Middle frontal gyrus (tissue), 1 donor: ENCODE data around the gene TNS3.
"Not testable (repeated sequence)": the region's sequence is repeated elsewhere in the genome, so short reads cannot be mapped to it uniquely, and the experiment has no call there.

Experiments used
- DNase-seq: peaks from one replicate; pipeline ENCODE4 v3.0.0-alpha.2; 2015; ENCODE audit warnings: low spot score; ENCODE audit errors: extremely low spot score

The TNS3 gene

DNA sequence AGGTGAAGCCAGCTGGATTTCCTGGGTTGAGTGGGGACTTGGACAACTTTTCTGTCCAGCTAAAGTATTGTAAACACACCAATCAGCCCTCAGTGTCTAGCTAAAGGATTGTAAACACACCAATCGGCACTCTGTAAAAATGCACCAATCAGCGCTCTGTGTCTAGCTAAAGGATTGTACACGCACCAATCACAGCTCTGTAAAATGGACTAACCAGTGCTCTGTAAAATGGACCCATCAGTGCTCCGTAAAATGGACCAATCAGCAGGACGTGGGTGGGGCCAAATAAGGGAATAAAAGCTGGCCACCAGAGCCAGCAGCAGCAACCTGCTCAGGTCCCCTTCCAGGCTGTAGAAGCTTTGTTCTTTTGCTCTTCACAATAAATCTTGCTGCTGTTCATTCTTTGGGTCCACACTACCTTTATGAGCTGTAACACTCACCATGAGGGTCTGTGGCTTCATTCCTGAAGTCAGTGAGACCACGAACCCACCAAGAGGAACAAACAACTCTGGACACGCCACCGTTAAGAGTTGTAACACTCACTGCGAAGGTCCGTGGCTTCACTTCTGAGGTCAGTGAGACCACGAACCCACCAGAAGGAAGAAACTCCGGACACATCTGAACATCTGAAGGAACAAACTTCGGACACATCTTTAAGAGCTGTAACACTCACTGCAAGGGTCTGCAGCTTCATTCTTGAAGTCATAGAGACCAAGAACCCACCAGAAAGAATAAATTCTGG, 21.8 kb upstream of the TNS3 start:
- not testable (repeated sequence) for DNase-seq

DNA sequence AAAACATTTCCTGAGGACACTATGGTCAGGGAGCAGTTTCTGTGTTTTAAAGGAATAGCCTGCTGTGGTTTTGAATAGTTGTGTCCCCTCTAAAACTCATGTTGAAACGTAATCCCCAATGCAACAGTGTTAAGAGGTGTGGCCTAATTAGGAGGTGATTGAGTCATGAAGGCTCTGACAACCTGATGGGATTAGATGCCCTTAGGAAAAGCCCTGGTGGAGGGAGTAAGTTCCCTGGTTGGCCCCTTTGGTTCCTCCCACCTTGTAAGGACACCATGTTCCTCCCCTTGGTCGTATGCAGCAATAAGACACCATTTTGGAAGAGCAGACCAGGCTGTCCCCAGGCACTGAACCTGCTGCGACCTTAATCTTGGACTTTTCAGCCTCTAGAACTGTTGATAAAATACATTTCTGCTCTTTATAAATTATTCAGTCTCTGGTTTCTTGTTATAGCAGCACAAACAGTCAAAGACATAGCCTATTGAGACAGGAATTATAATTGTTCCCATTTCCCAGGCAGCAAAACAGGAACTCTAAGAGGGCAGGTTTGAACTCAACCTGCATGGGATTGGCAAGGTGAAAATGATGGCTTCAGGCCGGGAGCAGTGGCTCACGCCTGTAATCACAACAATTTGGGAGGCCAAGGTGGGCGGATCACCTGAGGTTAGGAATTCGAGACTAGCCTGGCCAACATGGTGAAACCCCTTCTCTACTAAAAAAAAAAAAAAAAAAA, 20.5 kb upstream of the TNS3 start:
- DNase-seq = no peak

DNA sequence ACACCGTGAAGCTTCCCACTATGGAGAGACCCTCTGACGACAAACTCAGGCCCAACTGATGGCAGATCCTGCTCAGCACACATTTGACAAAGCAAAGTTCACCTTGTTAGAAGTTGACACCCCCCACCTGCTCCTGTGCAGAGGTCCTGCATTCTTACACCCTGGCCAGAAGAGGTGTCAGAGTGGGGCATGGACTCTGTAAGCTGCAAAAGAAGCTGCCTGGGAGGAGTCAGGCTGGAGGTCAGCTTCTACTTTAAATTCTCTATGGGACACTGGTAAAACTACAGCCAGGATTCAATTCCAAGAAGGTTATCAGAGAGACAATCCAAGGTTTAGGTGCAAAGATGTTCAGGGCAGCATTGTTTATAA, 20.0 kb upstream of the TNS3 start:
- DNase-seq = no peak

DNA sequence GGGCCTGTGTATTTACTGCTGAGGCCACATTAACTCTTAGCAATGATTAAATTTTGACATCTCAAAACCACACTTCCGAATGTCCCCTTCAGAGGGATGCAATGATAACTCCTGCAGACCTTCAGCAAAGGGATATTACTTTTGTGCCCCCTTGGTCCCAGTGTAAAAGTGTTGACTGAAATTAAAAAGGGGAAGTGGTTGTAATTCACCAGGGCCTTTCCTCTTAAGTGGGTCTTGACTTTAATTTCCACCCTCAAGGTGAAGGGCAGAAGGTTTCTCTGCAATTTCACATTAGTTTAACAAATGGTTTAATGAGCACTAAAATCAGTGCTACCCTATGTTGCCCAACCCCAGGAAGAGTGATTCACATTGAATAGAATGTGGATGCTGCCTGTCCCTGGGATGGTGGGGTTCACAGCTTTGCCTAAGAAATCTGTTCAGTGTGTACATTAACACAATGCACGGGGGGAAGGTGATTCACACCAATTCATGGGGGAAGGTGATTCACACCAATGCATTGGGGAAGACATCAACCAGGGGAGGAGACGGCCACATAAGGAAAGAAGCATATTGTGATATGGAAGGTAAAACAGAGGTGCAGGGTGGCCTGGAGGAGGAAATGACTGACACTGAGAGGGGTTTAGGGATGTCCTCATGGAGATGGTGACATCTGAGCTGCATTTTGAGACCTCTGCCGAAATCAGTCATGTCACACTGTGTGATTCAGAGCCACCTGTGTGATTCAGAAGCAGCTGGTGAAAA, 19.4 kb upstream of the TNS3 start:
- DNase-seq = no peak

DNA sequence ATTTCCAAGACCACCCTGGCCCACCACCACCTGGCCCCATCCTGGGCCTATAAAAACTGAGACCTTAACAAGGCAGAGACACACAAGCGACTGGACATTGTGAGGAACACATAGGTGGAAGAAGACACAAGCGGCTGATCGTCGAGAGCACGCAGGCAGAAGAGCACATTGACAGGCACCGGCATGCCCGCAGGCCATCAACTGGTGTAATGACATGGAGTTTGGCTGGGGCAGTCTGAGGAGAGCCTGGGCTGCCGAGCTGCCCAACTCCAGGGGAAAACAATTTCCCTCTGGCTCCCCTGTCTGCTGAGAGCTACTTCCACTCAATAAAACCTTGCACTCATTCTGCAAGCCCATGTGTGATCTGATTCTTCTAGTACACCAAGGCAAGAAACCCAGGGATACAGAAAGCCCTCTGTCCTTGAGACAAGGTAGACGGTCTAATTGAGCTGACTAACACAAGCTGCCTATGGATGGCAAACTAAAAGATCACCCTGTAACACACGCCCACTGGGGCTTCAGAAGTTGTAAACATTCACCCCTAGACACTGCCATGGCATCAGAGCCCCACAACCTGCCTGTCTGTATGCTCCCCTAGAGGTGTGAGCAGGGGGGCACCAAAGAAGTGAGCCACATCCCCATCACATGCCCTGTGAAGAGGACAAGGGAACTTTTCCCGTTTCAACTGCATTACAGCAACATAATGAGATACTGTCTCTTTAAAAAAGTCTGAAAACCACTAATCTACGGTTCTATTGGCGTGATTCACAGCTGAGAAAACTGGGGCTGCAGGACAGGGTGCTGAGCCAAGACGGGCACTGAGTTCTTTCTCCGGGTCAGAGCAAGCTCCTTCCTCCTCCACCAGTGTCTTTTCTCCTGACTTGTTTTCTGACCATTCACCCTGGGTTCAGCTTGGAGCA, 18.5 kb upstream of the TNS3 start:
- DNase-seq = no peak

DNA sequence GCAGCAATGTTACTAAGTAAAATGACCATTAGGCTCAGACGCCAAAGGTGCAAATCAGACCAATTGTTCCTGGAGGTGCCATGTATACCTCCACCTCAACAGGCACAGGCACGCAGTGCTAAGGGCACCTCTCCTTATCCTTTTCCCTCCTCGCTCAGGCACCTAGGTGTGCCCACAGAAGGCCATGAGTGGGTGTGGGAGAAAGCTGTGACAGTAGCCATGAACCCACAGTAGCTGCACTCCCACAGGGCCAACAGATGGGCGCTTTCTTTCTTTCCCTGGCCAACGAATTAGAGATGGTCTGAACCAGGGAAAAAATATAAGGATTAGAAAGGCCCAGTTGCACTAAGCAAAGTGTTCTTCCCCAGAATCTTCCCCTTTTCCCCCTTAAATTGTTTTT, 15.5 kb upstream of the TNS3 start:
- no peak for DNase-seq

DNA sequence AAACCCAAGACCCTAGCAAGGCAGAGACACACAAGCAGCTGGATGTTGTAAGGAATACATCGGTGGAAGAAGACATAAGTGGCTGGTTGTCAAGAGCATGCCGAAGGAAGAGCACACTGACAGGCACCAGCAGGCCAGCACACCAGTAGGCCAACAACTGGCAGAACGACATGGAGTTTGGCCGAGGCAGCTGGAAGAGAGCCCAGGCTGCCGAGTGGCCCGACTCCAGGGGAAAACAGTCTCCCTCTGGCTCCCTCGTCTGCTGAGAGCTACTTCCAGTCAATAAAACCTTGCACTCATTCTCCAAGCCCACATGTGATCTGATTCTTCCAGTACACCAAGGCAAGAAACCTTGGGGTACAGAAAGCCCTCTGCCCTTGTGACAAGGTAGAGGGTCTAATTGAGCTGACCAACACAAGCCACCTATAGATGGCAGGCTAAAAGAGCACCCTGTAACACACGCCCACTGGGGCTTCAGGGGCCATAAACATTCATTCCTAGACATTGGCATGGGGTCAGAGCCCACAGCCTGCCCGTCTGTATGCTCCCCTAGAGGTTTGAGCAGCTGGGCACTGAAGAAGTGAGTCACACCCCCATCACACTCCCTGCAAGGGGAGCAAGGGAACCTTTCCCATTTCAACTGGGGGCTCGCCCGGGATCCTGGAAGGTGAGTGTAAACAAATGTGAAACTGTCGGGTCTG, 14.7 kb upstream of the TNS3 start:
- DNase-seq = no peak

DNA sequence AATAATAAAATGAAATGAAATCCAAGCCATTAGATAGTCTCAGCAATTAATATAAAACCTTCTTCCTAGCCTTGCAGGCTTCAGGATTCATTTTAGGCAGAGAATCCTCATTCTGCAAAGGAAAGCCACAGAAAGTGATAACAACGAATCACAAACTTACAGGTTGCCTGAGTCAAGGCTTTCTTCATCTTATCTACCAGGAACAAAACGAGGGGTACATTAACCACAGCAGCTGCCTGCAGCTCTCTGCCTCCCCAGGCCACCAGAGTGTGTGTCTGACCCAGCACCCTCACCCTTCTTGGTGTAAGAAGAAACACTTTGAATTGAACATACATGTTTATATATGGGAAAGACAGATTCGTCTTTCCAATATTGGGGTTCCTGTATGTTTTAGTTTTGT, 12.5 kb upstream of the TNS3 start:
- no peak for DNase-seq

DNA sequence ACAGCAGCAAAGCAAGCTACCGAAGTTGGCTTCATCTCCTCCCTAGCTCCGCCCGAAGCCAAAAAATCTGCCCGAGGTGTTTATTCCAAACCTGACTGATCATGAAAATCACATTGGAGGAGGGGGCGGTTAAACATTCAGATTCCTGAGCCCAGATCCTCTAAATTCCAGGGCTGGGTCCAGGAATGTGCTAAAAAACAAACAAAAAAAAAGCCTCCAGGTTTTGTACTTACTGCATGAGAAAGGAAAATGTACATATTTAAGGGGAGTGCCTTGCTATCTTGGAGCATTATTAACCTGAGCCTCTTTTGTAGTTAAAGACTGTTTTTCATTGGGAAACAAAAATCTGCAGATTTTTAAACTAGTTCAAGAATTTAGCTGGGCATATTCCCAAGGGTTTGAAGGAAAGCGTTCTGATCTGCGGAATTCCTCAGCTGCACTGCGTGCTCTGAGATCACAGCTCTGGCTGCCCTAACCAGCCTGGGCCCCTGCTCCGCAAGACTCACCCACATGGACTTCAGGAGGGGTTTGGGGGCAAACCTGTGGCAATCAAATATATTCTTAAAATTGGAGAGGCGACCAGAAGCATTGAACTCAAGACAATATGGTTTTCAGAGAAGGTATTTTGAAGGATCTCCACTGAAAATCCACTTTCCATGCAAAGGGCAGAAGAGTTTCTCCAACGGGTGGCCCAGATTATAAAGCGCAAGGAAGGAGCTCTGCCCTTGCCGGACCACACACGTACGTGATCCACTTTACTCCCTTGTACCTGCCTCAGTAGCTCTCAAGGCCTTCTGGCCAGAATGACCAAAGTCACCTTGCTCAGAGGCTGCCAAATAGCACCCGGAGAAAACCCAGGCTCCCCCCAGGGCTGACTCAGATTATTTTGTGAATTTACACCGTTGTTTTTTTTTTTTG, 10.0 kb upstream of the TNS3 start:
- DNase-seq = no peak

DNA sequence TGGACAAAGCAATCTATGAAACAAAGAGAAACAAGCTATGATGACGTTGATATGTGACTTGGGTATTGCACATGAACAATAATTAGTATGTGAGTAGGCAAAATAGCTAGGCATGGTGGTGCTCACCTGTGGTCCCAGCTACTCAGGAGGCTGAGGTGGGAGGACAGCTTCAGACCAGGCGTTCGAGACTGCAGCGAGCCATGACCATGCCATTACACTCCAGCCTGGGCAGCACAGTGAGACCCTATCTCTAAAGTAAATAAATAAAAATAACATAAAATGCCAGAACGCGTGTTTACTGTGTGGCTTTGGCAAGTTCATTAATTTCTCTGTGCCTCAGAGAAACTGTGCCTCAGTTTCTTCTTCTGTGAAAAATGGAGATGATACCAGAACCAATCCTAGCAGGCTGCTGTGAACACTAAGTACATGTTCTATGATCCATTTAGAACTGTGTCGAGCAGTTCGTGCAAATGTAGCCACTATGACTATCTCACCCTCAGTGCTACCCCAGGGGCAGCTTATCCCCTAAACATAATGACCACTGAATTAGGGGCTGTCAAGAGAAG, 9.3 kb upstream of the TNS3 start:
- DNase-seq = no peak

DNA sequence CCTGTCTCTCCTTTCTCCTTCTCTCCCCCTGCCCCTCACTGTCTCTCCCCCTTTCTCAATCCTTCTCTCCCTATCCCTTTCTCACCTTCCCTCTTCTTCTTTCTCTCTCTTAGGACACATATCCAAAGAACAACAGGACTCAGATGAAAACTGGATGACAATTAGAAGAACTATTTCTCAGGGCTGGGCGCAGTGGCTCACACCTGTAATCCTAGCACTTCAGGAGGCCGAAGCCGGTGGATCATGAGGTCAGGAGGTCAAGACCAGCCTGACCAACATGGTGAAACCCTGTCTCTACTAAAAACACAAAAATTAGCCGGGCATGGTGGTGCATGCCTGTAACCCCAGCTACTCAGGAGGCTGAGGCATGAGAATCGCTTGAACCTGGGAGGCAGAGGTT, 8.3 kb upstream of the TNS3 start:
- DNase-seq = not testable (repeated sequence)

DNA sequence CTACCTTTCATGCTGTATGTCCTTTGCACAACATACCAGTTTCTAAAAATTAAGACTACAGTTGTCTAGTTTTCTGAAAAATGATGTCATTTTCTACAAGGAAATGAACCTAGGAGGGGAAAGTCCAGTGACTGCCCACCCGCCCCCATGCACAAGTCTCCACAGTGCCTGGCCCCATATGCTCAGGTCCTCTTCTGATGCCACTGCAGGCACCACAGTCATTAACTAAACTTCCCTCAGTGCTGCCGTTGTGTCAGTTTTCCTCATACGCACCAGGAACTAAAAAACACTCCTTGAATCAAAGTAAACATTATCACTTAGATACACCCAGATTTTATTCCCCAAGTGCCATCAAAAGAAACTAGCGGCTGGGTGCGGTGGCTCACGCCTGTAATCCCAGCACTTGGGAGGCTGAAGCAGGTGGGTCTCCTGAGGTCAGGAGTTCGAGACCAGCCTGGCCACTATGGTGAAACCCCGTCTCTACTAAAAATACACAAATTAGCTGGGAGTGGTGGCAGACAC, 6.9 kb upstream of the TNS3 start:
- no peak for DNase-seq

DNA sequence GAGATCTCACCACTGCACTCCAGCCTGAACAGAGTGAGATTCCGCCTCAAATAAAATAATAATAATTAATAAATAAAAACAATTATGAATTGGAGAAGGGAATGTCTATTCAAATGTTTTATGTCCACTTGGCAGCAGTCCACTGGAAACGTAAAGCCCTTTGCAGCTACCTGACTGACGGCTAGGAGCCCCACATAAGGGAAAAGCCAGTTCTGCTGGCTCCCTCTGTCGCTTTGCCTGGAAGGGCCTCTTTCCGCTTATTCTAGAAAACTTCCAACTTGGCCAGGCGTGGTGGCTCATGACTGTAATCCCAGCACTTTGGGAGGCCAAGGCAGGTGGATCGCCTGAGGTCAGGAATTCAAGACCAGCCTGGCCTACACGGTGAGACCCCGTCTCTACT, 6.1 kb upstream of the TNS3 start:
- no peak for DNase-seq

DNA sequence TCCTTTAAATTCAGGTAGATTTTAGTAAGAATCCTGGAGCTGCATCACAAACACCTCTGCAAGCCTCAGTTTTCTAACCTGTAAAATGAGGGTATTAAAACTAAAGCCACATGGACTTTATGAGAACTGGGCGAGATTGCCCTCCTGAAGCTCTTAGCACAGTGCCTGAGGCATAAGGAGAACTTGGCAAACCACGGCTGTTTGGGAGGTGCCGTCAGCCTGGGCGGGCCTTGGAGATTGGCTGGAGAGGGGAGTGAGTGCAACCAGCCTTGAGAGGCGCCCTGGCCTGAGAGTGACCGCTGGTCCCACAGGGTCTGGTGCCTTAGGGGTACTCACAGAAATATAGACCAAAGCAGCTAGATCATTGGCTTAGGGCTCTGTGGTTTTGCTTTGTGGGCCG, 5.4 kb upstream of the TNS3 start:
- DNase-seq = no peak

DNA sequence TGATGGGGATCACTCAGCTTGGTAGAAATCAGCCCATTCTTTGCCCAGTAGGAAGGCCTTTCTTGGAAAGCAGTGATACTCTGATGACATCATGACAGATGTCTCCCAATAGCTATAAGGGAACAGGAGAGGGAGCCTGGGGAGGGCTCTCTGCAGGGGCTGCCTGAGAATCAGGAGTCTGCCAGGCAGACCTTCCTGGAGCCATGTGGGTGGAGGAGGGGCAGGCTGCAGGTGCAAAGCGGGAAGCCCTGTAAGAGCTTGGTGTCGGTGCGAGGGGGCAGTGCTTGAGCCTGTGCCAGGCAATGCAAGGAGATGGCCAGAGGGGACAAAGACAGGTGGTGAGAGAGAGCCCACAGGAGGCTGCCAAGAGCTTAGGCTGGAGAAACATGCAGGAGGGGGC, 5.0 kb upstream of the TNS3 start:
- DNase-seq = no peak

DNA sequence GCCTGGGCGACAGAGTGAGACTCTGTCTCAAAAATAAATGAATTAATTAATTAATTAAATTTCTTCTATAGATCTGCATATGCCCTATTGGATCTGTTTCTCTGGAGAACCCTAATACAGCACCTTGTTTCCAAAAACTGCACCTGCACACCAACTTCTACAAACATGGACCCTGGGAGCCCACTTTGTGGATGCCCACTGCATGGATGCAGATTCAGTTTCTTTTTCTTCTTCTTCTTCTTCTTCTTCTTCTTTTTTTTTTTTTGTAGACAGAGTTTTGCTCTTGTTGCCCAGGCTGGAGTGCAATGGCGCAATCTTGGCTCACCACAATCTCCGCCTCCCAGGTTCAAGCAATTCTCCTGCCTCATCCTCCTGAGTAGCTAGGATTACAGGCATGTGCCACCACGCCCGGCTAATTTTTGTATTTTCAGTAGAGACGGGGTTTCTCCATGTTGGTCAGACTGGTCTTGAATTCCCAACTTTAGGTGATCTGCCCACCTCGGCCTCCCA, 4.3 kb upstream of the TNS3 start:
- DNase-seq = not testable (repeated sequence)

DNA sequence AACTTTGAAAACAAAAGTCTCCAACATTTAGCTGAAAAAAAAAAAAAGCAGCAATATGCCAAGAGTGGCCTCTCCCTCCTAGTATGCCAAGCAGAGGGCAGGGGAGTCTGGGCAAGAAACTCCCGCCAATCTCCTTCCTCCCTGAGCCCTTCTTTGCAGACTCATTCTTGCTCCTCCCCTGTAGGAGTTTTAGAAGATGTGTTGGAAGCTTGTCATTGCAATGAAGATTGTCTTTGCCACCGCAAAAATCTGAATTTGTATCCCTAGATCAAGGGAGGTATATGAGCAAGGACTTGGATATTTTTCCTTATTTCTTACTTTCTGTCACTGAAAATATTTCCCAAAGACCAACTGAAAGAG, 2.6 kb upstream of the TNS3 start:
- DNase-seq = no peak

DNA sequence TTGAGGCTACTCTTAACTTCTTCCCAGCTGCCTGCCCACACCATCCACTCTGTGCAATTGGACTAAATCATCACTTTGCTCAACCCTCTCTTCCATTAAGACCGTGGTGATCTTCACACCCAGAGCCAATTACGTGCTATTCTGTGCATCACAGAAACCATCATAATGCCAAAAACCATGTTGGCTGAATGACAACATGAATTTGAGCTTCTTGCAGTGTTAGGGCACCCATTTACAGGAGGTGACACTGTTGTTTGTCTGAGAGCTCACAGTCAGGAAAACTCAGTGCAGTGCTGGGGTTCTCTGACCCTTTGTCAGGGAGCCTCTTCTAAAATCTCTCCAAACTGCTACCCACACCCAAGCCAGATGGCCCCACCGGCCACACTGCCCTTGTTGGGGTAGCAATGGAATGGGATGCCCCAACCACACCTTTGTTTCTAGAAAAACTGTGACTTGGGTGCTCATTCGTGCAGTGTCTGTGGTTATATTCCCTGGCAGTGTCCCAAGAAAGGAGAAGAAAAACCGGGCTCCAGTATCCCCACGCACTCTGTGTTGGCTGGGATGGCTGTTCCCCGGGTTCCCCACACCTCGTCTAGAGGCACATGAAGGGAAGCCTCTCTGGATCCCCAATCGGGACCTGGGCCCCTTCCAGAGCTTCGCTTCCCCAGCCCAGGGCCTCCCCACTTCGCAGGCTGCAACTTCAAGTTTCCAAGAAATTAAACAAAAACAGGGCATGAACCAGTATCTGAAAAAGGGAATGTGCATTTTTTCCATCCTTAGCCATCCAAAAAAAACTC, 2.0 kb upstream of the TNS3 start:
- DNase-seq = no peak
